Breast epithelium (tissue), 4 donors: ENCODE data around the gene FNIP2. TPM values are rescaled to one million over a fixed set of nuclear protein-coding genes. Genes with fewer than 3 reads are reported as not detected.
A peak's percentile ranks its signal among the peaks of the same experiment; 100 is the strongest.

Experiments used
- DNase-seq, 2 donors: peaks; one replicate each; pipeline ENCODE4 v3.0.0-alpha.2; 2019; ENCODE audit warnings: low spot score in 2 of 2
- H3K27ac ChIP-seq, 2 donors: fragments of 200-600 bp; sonication (generic) in 1 of 2; one replicate each; pipeline ENCODE4 v1.5.1; 2016 to 2019; ENCODE audit warnings: mild to moderate bottlenecking in 1 of 2
- H3K27me3 ChIP-seq, 2 donors: fragments of 200-600 bp; sonication (generic) in 1 of 2; one replicate each; pipeline versions ENCODE4 v1.5.1 to v1.6.0; 2017 to 2019; ENCODE audit warnings: control low read depth in 1 of 2, mild to moderate bottlenecking in 1 of 2
- H3K36me3 ChIP-seq: fragments of 200-600 bp; one replicate; pipeline ENCODE4 v1.5.1; 2019
- H3K4me1 ChIP-seq, 2 donors: fragments of 200-600 bp; sonication (generic); one replicate each; pipeline ENCODE4 v1.5.1; 2016 to 2019; ENCODE audit warnings: control low read depth in 1 of 2
- H3K4me3 ChIP-seq, 3 donors: fragments of 200-600 bp; sonication (generic); 1 replicate in 2 of 3; 2 replicates in 1 of 3; pipeline ENCODE4 v1.5.1; 2016 to 2019; ENCODE audit warnings: mild to moderate bottlenecking in 3 of 3, moderate library complexity in 2 of 3
- H3K9me3 ChIP-seq, 2 donors: fragments of 200-600 bp; sonication (generic) in 1 of 2; one replicate each; pipeline ENCODE4 v1.5.1; 2016 to 2019; ENCODE audit warnings: control low read depth in 1 of 2
- POLR2A ChIP-seq: fragments of 450-650 bp; IDR thresholded peaks from one replicate; pipeline ENCODE4 v1.6.1; 2016; ENCODE audit warnings: antibody characterized with exemption, mild to moderate bottlenecking, moderate library complexity
- POLR2AphosphoS5 ChIP-seq, 3 donors: sonication (generic); formaldehyde crosslinking; IDR thresholded peaks; one replicate each; pipeline ENCODE4 v1.6.1; 2017; ENCODE audit warnings: antibody characterized with exemption in 3 of 3
- intact Hi-C: fragments of 100-400 bp; cut with DNase I; formaldehyde crosslinking; loops from one replicate; pipeline ENCODE4 v1.15.1; 2023; ENCODE audit warnings: low total_unique reads
- total RNA-seq, 3 donors: library from RNA; depleted of rRNA; stranded (reverse); fragments of >200 nt; gene quantifications; one replicate each; pipeline ENCODE4 v1.1.0, GENCODE V29; 2016
- TF ChIP-seq, protein P1 (sequence below), 3 donors: fragments of 450-650 bp; IDR thresholded peaks; one replicate each; pipeline ENCODE4 v1.5.1; 2016 to 2017; ENCODE audit warnings: antibody characterized with exemption in 3 of 3, mild to moderate bottlenecking in 3 of 3, moderate library complexity in 3 of 3

The FNIP2 gene
- total RNA-seq, 3 donors from 2014 or later: 40.3 to 70.4 (median 55.2) TPM

DNA sequence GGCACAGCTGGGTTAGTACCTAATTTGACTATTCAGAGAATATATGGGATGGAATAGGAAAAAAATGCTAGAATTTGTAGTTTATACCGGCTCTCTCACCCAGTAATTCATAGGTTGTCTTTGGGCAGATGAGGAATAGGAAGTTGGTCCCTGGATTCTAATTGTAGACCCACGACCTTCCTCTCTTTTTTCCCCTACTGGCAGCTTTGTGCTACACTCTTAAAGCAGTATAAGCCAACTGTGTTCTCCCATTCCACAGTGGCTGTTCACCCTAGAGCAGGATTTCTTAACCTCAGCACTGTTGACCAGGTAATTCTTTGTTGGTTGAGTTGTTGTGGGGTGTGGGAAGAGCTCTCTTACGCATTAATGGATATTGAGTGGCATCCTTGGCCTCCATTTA lies 92.9 kb downstream of the FNIP2 start:
- intact Hi-C loops: no loop called here
- Histone ChIP-seq H3K9me3 (no peaks in the 10 kb centered on the region), H3K4me3 (no peak overlapping the region), H3K27me3 (no peaks in the 10 kb centered on the region), H3K4me1 (no peaks in the 10 kb centered on the region), H3K36me3 (no peaks in the 10 kb centered on the region), H3K27ac (no peak overlapping the region)
- TF ChIP-seq POLR2AphosphoS5 (IDR thresholded peaks at IDR 0.05) (no peak), POLR2A (no peak)
- TF ChIP-seq, protein P1, sequence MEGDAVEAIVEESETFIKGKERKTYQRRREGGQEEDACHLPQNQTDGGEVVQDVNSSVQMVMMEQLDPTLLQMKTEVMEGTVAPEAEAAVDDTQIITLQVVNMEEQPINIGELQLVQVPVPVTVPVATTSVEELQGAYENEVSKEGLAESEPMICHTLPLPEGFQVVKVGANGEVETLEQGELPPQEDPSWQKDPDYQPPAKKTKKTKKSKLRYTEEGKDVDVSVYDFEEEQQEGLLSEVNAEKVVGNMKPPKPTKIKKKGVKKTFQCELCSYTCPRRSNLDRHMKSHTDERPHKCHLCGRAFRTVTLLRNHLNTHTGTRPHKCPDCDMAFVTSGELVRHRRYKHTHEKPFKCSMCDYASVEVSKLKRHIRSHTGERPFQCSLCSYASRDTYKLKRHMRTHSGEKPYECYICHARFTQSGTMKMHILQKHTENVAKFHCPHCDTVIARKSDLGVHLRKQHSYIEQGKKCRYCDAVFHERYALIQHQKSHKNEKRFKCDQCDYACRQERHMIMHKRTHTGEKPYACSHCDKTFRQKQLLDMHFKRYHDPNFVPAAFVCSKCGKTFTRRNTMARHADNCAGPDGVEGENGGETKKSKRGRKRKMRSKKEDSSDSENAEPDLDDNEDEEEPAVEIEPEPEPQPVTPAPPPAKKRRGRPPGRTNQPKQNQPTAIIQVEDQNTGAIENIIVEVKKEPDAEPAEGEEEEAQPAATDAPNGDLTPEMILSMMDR (IDR thresholded peaks at IDR 0.05): no peak
- DNase-seq: no peak

DNA sequence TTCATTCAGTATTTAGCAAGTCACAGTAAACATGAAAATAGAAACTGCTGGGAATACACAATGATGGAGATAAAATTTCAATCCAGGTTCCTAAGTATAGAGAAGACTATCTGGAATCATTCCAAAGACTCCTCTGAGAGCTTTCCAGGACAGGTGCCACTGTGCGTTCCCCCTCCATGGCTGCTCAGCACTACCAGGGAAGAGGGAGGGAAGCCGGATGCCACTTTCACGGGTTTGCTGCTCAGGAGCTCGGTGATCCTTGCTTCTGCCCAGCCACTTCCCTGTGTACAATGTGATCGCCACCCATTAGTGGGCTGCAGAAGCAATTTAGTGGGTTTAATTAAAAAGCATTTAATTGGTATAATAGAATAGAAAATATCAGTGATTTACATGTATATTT lies 94.5 kb downstream of the FNIP2 start:
- TF ChIP-seq POLR2A: no peak
- TF ChIP-seq POLR2AphosphoS5 (IDR thresholded peaks at IDR 0.05): no peak
- TF ChIP-seq, protein P1 (IDR thresholded peaks at IDR 0.05): no peak
- no peaks in the 10 kb centered on the region for H3K27me3 ChIP-seq
- no peak overlapping the region for H3K27ac ChIP-seq
- H3K36me3 ChIP-seq: no peaks in the 10 kb centered on the region
- no peaks in the 10 kb centered on the region for H3K4me1 ChIP-seq
- H3K9me3 ChIP-seq: no peaks in the 10 kb centered on the region
- H3K4me3 ChIP-seq: no peak overlapping the region
- intact Hi-C loops: no loop called here
- no peak for DNase-seq

DNA sequence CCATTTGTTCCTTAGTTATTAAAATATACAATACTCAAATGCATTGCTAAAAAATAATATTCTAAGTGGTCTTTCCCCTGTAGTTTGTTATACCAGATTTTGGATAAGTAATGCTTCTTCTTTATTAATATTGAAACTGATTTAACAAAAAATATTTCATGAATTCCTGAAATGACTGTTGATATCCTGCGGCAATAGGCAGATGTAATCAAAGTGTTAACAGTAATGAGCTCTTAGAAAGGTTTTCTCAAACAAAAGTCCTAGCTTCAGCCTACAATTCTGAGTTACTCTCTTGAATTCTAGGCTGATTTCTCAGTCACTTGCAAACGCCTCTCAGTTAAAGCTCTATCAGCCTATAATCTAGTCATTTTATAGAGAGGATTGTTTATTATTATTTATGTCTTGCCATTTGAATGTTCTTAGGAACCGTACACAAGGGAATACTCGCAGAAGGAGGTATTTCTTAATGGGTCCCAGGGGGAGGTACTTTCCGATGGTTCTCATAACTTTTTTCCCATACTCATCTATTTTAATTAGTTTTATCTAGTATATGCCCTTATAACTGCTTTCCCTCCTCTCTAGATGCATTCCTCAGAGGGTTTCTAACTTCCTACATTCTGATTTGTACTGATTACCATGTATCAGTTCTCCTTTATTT lies 96.8 kb downstream of the FNIP2 start:
- no peak for TF ChIP-seq POLR2A
- TF ChIP-seq, protein P1 (IDR thresholded peaks at IDR 0.05): no peak
- TF ChIP-seq POLR2AphosphoS5 (IDR thresholded peaks at IDR 0.05): no peak
- no peaks in the 10 kb centered on the region for H3K9me3 ChIP-seq
- DNase-seq: no peak
- H3K27me3 ChIP-seq: no peaks in the 10 kb centered on the region
- H3K4me3 ChIP-seq: no peak overlapping the region
- intact Hi-C loops: no loop called here
- no peaks in the 10 kb centered on the region for H3K36me3 ChIP-seq
- no peak overlapping the region for H3K27ac ChIP-seq
- no peaks in the 10 kb centered on the region for H3K4me1 ChIP-seq

DNA sequence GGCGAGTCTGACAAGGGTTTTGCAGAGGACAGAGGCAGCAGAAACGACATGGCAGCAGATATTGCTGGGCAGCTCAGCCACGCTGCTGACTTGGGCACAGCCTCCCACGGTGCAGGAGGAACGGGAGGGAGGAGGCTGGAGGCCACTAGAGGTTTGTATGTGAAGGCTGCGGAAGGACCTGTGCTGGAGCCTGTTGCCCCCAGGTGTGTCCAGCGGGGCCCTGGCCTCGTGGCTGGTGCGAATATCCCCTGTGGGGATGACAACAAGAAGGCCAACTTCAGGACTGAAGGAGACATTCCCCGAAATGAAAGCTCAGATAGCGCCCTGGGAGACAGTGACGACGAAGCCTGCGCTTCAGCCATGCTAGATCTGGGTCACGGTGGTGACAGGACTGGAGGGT lies 100.2 kb downstream of the FNIP2 start:
- TF ChIP-seq, protein P1 (IDR thresholded peaks at IDR 0.05): no peak
- no peak for DNase-seq
- Histone ChIP-seq H3K9me3 (no peaks in the 10 kb centered on the region), H3K36me3 (no peaks in the 10 kb centered on the region), H3K4me1 (no peaks in the 10 kb centered on the region), H3K27ac (no peak overlapping the region), H3K4me3 (no peak overlapping the region), H3K27me3 (no peaks in the 10 kb centered on the region)
- intact Hi-C loops: no loop called here

DNA sequence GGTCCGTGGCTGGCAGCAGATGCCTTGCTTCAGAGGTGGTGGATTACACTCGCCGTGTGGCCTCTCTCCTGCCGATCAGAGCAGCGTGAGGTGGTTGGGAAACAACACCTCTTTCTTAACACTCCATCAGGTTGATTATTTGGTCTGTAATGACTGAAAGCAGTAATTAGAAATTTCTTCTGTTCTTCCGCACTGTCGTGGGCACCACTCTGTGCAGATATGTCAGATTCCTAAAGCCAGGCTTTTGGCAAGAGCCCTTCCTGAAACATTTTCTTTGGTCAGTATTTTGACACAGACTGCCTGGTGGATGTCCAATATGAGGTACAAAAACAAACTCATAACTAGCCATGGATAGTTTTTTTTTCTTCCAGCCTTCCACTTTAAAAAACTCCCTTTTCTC lies 100.9 kb downstream of the FNIP2 start:
- Histone ChIP-seq H3K9me3 (no peaks in the 10 kb centered on the region), H3K27me3 (no peaks in the 10 kb centered on the region), H3K4me1 (no peaks in the 10 kb centered on the region), H3K4me3 (no peak overlapping the region), H3K27ac (peak overlapping the region in 1 of 2 donors; percentile 66), H3K36me3 (no peaks in the 10 kb centered on the region)
- intact Hi-C loops: no loop called here
- no peak for DNase-seq
- TF ChIP-seq, protein P1 (IDR thresholded peaks at IDR 0.05): no peak
- TF ChIP-seq POLR2AphosphoS5 (IDR thresholded peaks at IDR 0.05): no peak
- no peak for TF ChIP-seq POLR2A
